Measurements from ENCODE around the gene GOLM1. TPM values are rescaled to one million over a fixed set of nuclear protein-coding genes. Genes with fewer than 3 reads are reported as not detected.

The GOLM1 gene
- total and polyA plus RNA-seq, 10 of the 15 experiments (the other 5 are each of a cell fraction or from before 2014, with no cell fraction given) = 0.41 to 25.9 (median 18.7) TPM

DNA sequence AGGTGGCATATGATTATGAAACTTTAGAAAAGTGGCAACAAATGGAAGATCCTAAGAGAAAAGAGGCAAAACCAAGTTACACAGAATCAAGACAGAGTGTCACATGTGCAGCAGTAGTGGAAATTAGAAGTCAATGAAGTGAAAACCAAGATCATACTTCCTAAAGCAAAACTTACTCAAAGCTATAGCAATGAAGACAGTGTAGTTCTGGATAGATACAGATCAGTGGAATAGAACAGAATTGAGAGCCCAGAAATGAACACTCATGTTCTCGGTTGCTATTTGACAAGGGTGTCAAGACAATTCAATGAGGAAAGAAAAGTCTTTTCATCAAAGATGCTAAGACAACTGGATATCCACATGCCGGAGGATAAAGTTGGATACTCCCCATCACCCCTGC, 114.9 kb downstream of the GOLM1 start (continued):
- TF ChIP-seq, protein P1, sequence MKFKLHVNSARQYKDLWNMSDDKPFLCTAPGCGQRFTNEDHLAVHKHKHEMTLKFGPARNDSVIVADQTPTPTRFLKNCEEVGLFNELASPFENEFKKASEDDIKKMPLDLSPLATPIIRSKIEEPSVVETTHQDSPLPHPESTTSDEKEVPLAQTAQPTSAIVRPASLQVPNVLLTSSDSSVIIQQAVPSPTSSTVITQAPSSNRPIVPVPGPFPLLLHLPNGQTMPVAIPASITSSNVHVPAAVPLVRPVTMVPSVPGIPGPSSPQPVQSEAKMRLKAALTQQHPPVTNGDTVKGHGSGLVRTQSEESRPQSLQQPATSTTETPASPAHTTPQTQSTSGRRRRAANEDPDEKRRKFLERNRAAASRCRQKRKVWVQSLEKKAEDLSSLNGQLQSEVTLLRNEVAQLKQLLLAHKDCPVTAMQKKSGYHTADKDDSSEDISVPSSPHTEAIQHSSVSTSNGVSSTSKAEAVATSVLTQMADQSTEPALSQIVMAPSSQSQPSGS (IDR thresholded peaks at IDR 0.05; ENCODE audit: low read length) = no peak
- TF ChIP-seq RCOR1 (conservative IDR thresholded peaks at IDR 0.05; ENCODE audit: low read depth, low read length) (no peak), CBX5 (IDR thresholded peaks at IDR 0.05; ENCODE audit: low read depth) (no peak), RAD21 (IDR thresholded peaks at IDR 0.05; ENCODE audit: insufficient read depth, low read depth, low read length) (no peak), MTA2 (IDR thresholded peaks at IDR 0.05; ENCODE audit: low read depth) (no peak), CBX3 (IDR thresholded peaks at IDR 0.05; ENCODE audit: borderline replicate concordance, low read depth) (no peak), ETV6 (conservative IDR thresholded peaks at IDR 0.05 in 1 of 2, IDR thresholded peaks at IDR 0.05 in 1 of 2; ENCODE audit: borderline replicate concordance in 1 of 2, low read depth in 1 of 2) (no peak), WRNIP1 (IDR thresholded peaks at IDR 0.05; ENCODE audit: borderline replicate concordance, low read depth, low read length) (no peak), ZZZ3 (IDR thresholded peaks at IDR 0.05; ENCODE audit: control insufficient read depth, insufficient read length, low read depth) (no peak)
- TF ChIP-seq, protein P2, sequence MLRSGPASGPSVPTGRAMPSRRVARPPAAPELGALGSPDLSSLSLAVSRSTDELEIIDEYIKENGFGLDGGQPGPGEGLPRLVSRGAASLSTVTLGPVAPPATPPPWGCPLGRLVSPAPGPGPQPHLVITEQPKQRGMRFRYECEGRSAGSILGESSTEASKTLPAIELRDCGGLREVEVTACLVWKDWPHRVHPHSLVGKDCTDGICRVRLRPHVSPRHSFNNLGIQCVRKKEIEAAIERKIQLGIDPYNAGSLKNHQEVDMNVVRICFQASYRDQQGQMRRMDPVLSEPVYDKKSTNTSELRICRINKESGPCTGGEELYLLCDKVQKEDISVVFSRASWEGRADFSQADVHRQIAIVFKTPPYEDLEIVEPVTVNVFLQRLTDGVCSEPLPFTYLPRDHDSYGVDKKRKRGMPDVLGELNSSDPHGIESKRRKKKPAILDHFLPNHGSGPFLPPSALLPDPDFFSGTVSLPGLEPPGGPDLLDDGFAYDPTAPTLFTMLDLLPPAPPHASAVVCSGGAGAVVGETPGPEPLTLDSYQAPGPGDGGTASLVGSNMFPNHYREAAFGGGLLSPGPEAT (IDR thresholded peaks at IDR 0.05; ENCODE audit: low read depth) = no peak
- TF ChIP-seq, protein P3, sequence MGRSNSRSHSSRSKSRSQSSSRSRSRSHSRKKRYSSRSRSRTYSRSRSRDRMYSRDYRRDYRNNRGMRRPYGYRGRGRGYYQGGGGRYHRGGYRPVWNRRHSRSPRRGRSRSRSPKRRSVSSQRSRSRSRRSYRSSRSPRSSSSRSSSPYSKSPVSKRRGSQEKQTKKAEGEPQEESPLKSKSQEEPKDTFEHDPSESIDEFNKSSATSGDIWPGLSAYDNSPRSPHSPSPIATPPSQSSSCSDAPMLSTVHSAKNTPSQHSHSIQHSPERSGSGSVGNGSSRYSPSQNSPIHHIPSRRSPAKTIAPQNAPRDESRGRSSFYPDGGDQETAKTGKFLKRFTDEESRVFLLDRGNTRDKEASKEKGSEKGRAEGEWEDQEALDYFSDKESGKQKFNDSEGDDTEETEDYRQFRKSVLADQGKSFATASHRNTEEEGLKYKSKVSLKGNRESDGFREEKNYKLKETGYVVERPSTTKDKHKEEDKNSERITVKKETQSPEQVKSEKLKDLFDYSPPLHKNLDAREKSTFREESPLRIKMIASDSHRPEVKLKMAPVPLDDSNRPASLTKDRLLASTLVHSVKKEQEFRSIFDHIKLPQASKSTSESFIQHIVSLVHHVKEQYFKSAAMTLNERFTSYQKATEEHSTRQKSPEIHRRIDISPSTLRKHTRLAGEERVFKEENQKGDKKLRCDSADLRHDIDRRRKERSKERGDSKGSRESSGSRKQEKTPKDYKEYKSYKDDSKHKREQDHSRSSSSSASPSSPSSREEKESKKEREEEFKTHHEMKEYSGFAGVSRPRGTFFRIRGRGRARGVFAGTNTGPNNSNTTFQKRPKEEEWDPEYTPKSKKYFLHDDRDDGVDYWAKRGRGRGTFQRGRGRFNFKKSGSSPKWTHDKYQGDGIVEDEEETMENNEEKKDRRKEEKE (IDR thresholded peaks at IDR 0.05) = no peak
